ENCODE measurements around the gene MAPKAPK5. TPM values are rescaled to one million over a fixed set of nuclear protein-coding genes. Genes with fewer than 3 reads are reported as not detected.
A peak's percentile ranks its signal among the peaks of the same experiment; 100 is the strongest.

The MAPKAPK5 gene
- total RNA-seq, 1 donor from 2014 or later, result 41.4 TPM

GRCh38 chr12:111858186-111858585, 16.2 kb downstream of the MAPKAPK5 start:
- Mint-ChIP-seq H3K4me3 (ENCODE audit: unreplicated experiment) (no peak overlapping the region), H3K27ac (ENCODE audit: unreplicated experiment) (no peak overlapping the region), H3K36me3 (ENCODE audit: unreplicated experiment) (peaks cover 9% of the 10 kb centered on the region), H3K9me3 (ENCODE audit: unreplicated experiment) (no peaks in the 10 kb centered on the region), H3K27me3 (ENCODE audit: unreplicated experiment) (no peaks in the 10 kb centered on the region), H3K4me1 (ENCODE audit: unreplicated experiment) (peaks cover 3% of the 10 kb centered on the region)
- TF ChIP-seq CTCF (IDR thresholded peaks at IDR 0.05), result no peak
- no peak for DNase-seq (ENCODE audit: extremely low spot score, unreplicated experiment)

- H3K9me3 Mint-ChIP-seq (ENCODE audit: unreplicated experiment), result no peaks in the 10 kb centered on the region
- H3K27me3 Mint-ChIP-seq (ENCODE audit: unreplicated experiment), result no peaks in the 10 kb centered on the region
- no peak for DNase-seq (ENCODE audit: extremely low spot score, unreplicated experiment)
- no peak overlapping the region for H3K27ac Mint-ChIP-seq (ENCODE audit: unreplicated experiment)
- TF ChIP-seq CTCF (IDR thresholded peaks at IDR 0.05), result no peak
- peaks cover 9% of the 10 kb centered on the region for H3K36me3 Mint-ChIP-seq (ENCODE audit: unreplicated experiment)
- H3K4me1 Mint-ChIP-seq (ENCODE audit: unreplicated experiment), result peaks cover 3% of the 10 kb centered on the region
- H3K4me3 Mint-ChIP-seq (ENCODE audit: unreplicated experiment), result no peak overlapping the region
These were observed 16.8 kb downstream of the MAPKAPK5 start for GRCh38 chr12:111858778-111859177.

- TF ChIP-seq CTCF (IDR thresholded peaks at IDR 0.05), result no peak
- Mint-ChIP-seq H3K9me3 (ENCODE audit: unreplicated experiment) (no peaks in the 10 kb centered on the region), H3K4me1 (ENCODE audit: unreplicated experiment) (peaks cover 3% of the 10 kb centered on the region), H3K4me3 (ENCODE audit: unreplicated experiment) (no peak overlapping the region), H3K36me3 (ENCODE audit: unreplicated experiment) (peaks cover 21% of the 10 kb centered on the region), H3K27ac (ENCODE audit: unreplicated experiment) (no peak overlapping the region), H3K27me3 (ENCODE audit: unreplicated experiment) (no peaks in the 10 kb centered on the region)
- no peak for DNase-seq (ENCODE audit: extremely low spot score, unreplicated experiment)
These were observed 22.9 kb downstream of the MAPKAPK5 start for GRCh38 chr12:111864913-111865312.

- no peak for TF ChIP-seq CTCF (IDR thresholded peaks at IDR 0.05)
- no peaks in the 10 kb centered on the region for H3K9me3 Mint-ChIP-seq (ENCODE audit: unreplicated experiment)
- H3K4me3 Mint-ChIP-seq (ENCODE audit: unreplicated experiment), result no peak overlapping the region
- peaks cover 38% of the 10 kb centered on the region for H3K36me3 Mint-ChIP-seq (ENCODE audit: unreplicated experiment)
- no peaks in the 10 kb centered on the region for H3K27me3 Mint-ChIP-seq (ENCODE audit: unreplicated experiment)
- no peak overlapping the region for H3K27ac Mint-ChIP-seq (ENCODE audit: unreplicated experiment)
- H3K4me1 Mint-ChIP-seq (ENCODE audit: unreplicated experiment), result no peaks in the 10 kb centered on the region
- peak; percentile 30 for DNase-seq (ENCODE audit: extremely low spot score, unreplicated experiment)
These were observed 25.5 kb downstream of the MAPKAPK5 start for GRCh38 chr12:111867531-111867930.

- TF ChIP-seq CTCF (IDR thresholded peaks at IDR 0.05), result no peak
- no peak overlapping the region for H3K4me3 Mint-ChIP-seq (ENCODE audit: unreplicated experiment)
- no peak overlapping the region for H3K27ac Mint-ChIP-seq (ENCODE audit: unreplicated experiment)
- no peak for DNase-seq (ENCODE audit: extremely low spot score, unreplicated experiment)
- H3K27me3 Mint-ChIP-seq (ENCODE audit: unreplicated experiment), result no peaks in the 10 kb centered on the region
- H3K36me3 Mint-ChIP-seq (ENCODE audit: unreplicated experiment), result peaks cover 44% of the 10 kb centered on the region
- no peaks in the 10 kb centered on the region for H3K9me3 Mint-ChIP-seq (ENCODE audit: unreplicated experiment)
- H3K4me1 Mint-ChIP-seq (ENCODE audit: unreplicated experiment), result no peaks in the 10 kb centered on the region
These were observed 26.9 kb downstream of the MAPKAPK5 start for GRCh38 chr12:111868676-111869588.
